PC-9 (cell line): ENCODE measurements around the gene YAP1. TPM values are rescaled to one million over a fixed set of nuclear protein-coding genes. Genes with fewer than 3 reads are reported as not detected.

Source experiments
- Bru-seq: library from RNA; stranded (reverse); fragments of 400-500 nt; gene quantifications from one replicate; lab custom pipeline; 2021; lab: Mats Ljungman, UMichigan
- BruChase-seq, 2 experiments: library from RNA; stranded (reverse); fragments of 400-500 nt; gene quantifications; one replicate each; lab custom pipeline; 2021; lab: Mats Ljungman, UMichigan
- BruUV-seq: library from RNA; stranded (reverse); fragments of 400-500 nt; replicated peaks from 2 replicates; lab custom pipeline; 2021; lab: Mats Ljungman, UMichigan
- CTCF ChIA-PET: fragments of 300-600 bp; sonication (Branson Sonifier 250); formaldehyde crosslinking; loops from one replicate; lab custom pipeline; 2022; ENCODE audit warnings: antibody characterized with exemption; lab: Charles Lee
- POLR2A ChIA-PET: fragments of 300-600 bp; sonication (Branson Sonifier 250); formaldehyde crosslinking; loops from one replicate; lab custom pipeline; 2022; ENCODE audit warnings: antibody characterized with exemption; ENCODE audit not compliant: unreplicated experiment; lab: Charles Lee
- DNase-seq, 2 experiments: peaks; one replicate each; pipeline versions ENCODE4 v3.0.0 to v3.0.0-alpha.2; 2015 to 2022; ENCODE audit warnings: mixed read lengths in 1 of 2
- H2AFZ ChIP-seq: fragments of 200-600 bp; sonication (generic); 2 replicates; pipeline ENCODE4 v1.8.1; 2017; ENCODE audit warnings: antibody characterized with exemption
- H3F3A ChIP-seq: fragments of 200-600 bp; sonication (generic); 2 replicates; pipeline ENCODE4 v1.8.1; 2017; ENCODE audit warnings: antibody characterized with exemption, mild to moderate bottlenecking, low read depth; ENCODE audit not compliant: insufficient read depth
- H3K27ac ChIP-seq: fragments of 200-600 bp; sonication (generic); 2 replicates; pipeline ENCODE4 v1.6.1; 2016; ENCODE audit warnings: mixed run types
- H3K27me3 ChIP-seq: fragments of 200-600 bp; sonication (generic); 2 replicates; pipeline ENCODE4 v1.6.1; 2016; ENCODE audit warnings: low read depth, mixed run types; ENCODE audit not compliant: insufficient read depth
- H3K36me3 ChIP-seq: fragments of 200-600 bp; sonication (generic); 2 replicates; pipeline ENCODE4 v1.6.1; 2016; ENCODE audit warnings: low read depth, mixed run types
- H3K4me1 ChIP-seq: fragments of 200-600 bp; sonication (generic); replicated peaks from 2 replicates; pipeline ENCODE4 v1.6.1; 2016; ENCODE audit warnings: mixed run types; ENCODE audit not compliant: insufficient read depth
- H3K4me2 ChIP-seq: fragments of 200-600 bp; sonication (generic); 2 replicates; pipeline ENCODE4 v1.6.1; 2017; ENCODE audit warnings: mixed run types
- H3K4me3 ChIP-seq: fragments of 200-600 bp; sonication (generic); 2 replicates; pipeline ENCODE4 v1.6.1; 2016; ENCODE audit warnings: mixed run types
- H3K79me2 ChIP-seq: fragments of 200-600 bp; sonication (generic); 2 replicates; pipeline ENCODE4 v1.6.1; 2017; ENCODE audit warnings: low read depth, mixed run types
- H3K9me2 ChIP-seq: fragments of 200-600 bp; sonication (generic); 2 replicates; pipeline ENCODE4 v1.8.1; 2017; ENCODE audit warnings: mild to moderate bottlenecking; ENCODE audit not compliant: insufficient read depth
- H3K9me3 ChIP-seq: fragments of 200-600 bp; sonication (generic); 2 replicates; pipeline ENCODE4 v1.8.1; 2016; ENCODE audit warnings: low read depth; ENCODE audit not compliant: insufficient read depth
- H4K20me1 ChIP-seq: fragments of 200-600 bp; sonication (generic); 2 replicates; pipeline ENCODE4 v1.8.1; 2017; ENCODE audit not compliant: insufficient read depth
- CTCF ChIP-seq: fragments of 200-600 bp; sonication (generic); conservative IDR thresholded peaks from 2 replicates; pipeline ENCODE4 v1.6.1; 2017; ENCODE audit warnings: mixed run types, antibody characterized with exemption, mild to moderate bottlenecking, moderate library complexity
- EZH2 ChIP-seq: fragments of 200-600 bp; sonication (generic); IDR thresholded peaks from 2 replicates; pipeline ENCODE4 v1.8.0; 2017; ENCODE audit warnings: antibody characterized with exemption, low read depth
- intact Hi-C: fragments of 100-400 bp; cut with micrococcal nuclease; formaldehyde crosslinking; loops from one replicate; pipeline ENCODE4 v1.10.0; 2022; ENCODE audit not compliant: unreplicated experiment
- long read RNA-seq: library from polyadenylated mRNA; stranded (forward); transcript quantifications from one replicate; pipeline ENCODE4 v2.0.0, GENCODE V29; 2022
- total RNA-seq: library from RNA; stranded (reverse); gene quantifications from 2 replicates; pipeline ENCODE4 v1.2.3, GENCODE V29; 2021

Gene YAP1
- total RNA-seq (101 and 111 TPM in 2 replicates), Bru-seq, nascent RNA (percentile 96 among the genes with signal in this experiment), BruChase-seq, experiment 1, labeled RNA remaining after a 2-hour chase (percentile 93 among the genes with signal in this experiment), BruChase-seq, experiment 2, labeled RNA remaining after a 6-hour chase (percentile 90 among the genes with signal in this experiment)
- long read RNA-seq, full-length matches to known transcripts: 15 of 41 reads
- long read RNA-seq, partial matches to known transcripts: 1 of 41 reads
- long read RNA-seq, other reads (novel, unspliced or antisense): 25 of 41 reads

- Histone ChIP-seq H3K4me1 (peaks cover 38% of the 10 kb centered on the region), H3K79me2 (peaks cover 57% of the 10 kb centered on the region), H2AFZ (peak within 1 kb of the TSS; percentile 91), H3K4me3 (peak within 1 kb of the TSS; percentile 72), H4K20me1 (no peaks in the 10 kb centered on the region), H3K36me3 (peaks cover 12% of the 10 kb centered on the region; the same call in 1 of the 2 replicates), H3K9me3 (no peaks in the 10 kb centered on the region), H3K27me3 (no peaks in the 10 kb centered on the region), H3F3A (peaks cover 37% of the 10 kb centered on the region), H3K4me2 (peak within 1 kb of the TSS; percentile 99), H3K9me2 (no peaks in the 10 kb centered on the region), H3K27ac (peak within 1 kb of the TSS; percentile 96)
- TSS peak; percentile 78 for BruUV-seq
- TF ChIP-seq CTCF (no peak), EZH2 (no peak)
- POLR2A ChIA-PET: interaction anchor here (0.6 kb wide), 2 partner anchors 62 to 203 kb away, joined by 3 to 4 read pairs; no protein-coding TSS in a partner anchor
- CTCF ChIA-PET: interaction anchor here (0.8 kb wide), 1 partner anchor 120 kb away, joined by 7 read pairs; no protein-coding TSS in a partner anchor
- intact Hi-C loops: loop anchor here (1.0 to 5.0 kb wide), 5 partner anchors 47 to 248 kb away; no protein-coding TSS in a partner anchor
- DNase-seq: peak; percentile 80 to 90
Observed at GRCh38 chr11:102109896-102110760, at the start of gene YAP1. Gene YAP1 (plus strand): TSS chr11:102110447. CDS start chr11:102110849, 402 bp downstream.

- H3K9me3 ChIP-seq: no peaks in the 10 kb centered on the region
- no peak for TF ChIP-seq CTCF
- no peak for TF ChIP-seq EZH2
- no TSS peak for BruUV-seq
- no peaks in the 10 kb centered on the region for H3K36me3 ChIP-seq
- H3K79me2 ChIP-seq: no peaks in the 10 kb centered on the region
- no peaks in the 10 kb centered on the region for H3K9me2 ChIP-seq
- no peak for DNase-seq
- ChIA-PET POLR2A (no interaction called here), CTCF (no interaction called here)
- H3K27ac ChIP-seq: no peak overlapping the region
- intact Hi-C loops: no loop called here
- no peaks in the 10 kb centered on the region for H4K20me1 ChIP-seq
- H3K4me1 ChIP-seq: no peaks in the 10 kb centered on the region
- no peaks in the 10 kb centered on the region for H3K27me3 ChIP-seq
- H3K4me3 ChIP-seq: no peak overlapping the region
- no peak overlapping the region for H3K4me2 ChIP-seq
- H2AFZ ChIP-seq: no peak overlapping the region
- peaks cover 3% of the 10 kb centered on the region; the same call in 1 of the 2 replicates for H3F3A ChIP-seq
Observed at GRCh38 chr11:102061276-102061675, 49.0 kb upstream of the YAP1 start.

- intact Hi-C loops: no loop called here
- no peak for TF ChIP-seq EZH2
- TF ChIP-seq CTCF: no peak
- CTCF ChIA-PET: no interaction called here
Observed at GRCh38 chr11:102062106-102062505, 48.1 kb upstream of the YAP1 start.

More at GRCh38 chr11:102062106-102062505, 48.1 kb upstream of the YAP1 start:
- H3K36me3 ChIP-seq: no peaks in the 10 kb centered on the region
- H3K9me3 ChIP-seq: no peaks in the 10 kb centered on the region
- no peaks in the 10 kb centered on the region for H3K79me2 ChIP-seq
- no peak overlapping the region for H3K27ac ChIP-seq
- DNase-seq: no peak
- H3K27me3 ChIP-seq: no peaks in the 10 kb centered on the region
- BruUV-seq: no TSS peak
- POLR2A ChIA-PET: no interaction called here
- no peaks in the 10 kb centered on the region for H3K9me2 ChIP-seq
- H3F3A ChIP-seq: no peaks in the 10 kb centered on the region
- H3K4me1 ChIP-seq: no peaks in the 10 kb centered on the region
- no peaks in the 10 kb centered on the region for H4K20me1 ChIP-seq
- no peak overlapping the region for H3K4me3 ChIP-seq
- H3K4me2 ChIP-seq: no peak overlapping the region
- H2AFZ ChIP-seq: no peak overlapping the region
